ENCODE measurements around the gene HDDC3.

Gene HDDC3

DNA sequence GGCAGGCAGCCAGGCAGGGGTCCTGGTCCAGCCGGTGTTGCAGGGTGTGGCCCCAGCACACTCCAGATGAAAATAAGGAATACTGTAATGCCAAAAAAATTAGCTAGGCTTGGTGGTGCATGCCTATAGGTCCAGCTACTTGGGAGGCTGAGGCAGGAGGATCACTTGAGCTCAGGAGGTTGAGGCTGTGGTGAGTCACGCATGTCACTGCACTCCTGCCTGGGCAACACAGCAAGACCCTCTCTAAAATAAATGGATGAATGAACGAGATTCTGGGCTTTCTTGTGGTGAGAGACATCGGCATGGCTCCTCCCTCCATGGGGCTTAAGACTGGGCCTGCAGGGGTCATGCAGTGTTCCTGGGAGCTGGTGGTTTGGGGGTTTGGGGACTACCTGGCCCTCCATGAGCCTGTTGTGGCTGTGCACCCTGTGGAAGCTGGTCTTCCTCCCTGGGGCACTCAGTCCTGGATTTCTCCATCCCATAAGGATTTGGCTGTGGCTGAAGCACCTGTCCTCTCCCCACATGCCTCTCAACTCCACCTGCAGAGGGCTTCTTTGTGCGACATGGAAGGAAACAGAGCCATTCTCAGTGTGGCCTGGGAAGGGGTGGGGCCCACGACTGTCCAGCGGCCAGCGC is 14.7 kb upstream of the HDDC3 start:
- no peak overlapping the region for H3K27ac Mint-ChIP-seq
- H3K4me3 Mint-ChIP-seq = no peak overlapping the region
- H3K36me3 Mint-ChIP-seq (ENCODE audit: low read depth) = peaks cover 99% of the 10 kb centered on the region
- H3K27me3 Mint-ChIP-seq = no peaks in the 10 kb centered on the region
- intact Hi-C loops (cut with micrococcal nuclease) = no loop called here
- no peaks in the 10 kb centered on the region for H3K9me3 Mint-ChIP-seq
- H3K4me1 Mint-ChIP-seq (ENCODE audit: low read depth) = peaks cover 29% of the 10 kb centered on the region

- no peak overlapping the region for H3K27ac Mint-ChIP-seq
- H3K36me3 Mint-ChIP-seq (ENCODE audit: low read depth) = peaks cover 99% of the 10 kb centered on the region
- no peaks in the 10 kb centered on the region for H3K27me3 Mint-ChIP-seq
- intact Hi-C loops (cut with micrococcal nuclease) = no loop called here
- H3K4me1 Mint-ChIP-seq (ENCODE audit: low read depth) = peaks cover 29% of the 10 kb centered on the region
- no peak overlapping the region for H3K4me3 Mint-ChIP-seq
- no peaks in the 10 kb centered on the region for H3K9me3 Mint-ChIP-seq
Measured at GRCh38 chr15:90946538-90946937, 14.2 kb upstream of the HDDC3 start.

DNA sequence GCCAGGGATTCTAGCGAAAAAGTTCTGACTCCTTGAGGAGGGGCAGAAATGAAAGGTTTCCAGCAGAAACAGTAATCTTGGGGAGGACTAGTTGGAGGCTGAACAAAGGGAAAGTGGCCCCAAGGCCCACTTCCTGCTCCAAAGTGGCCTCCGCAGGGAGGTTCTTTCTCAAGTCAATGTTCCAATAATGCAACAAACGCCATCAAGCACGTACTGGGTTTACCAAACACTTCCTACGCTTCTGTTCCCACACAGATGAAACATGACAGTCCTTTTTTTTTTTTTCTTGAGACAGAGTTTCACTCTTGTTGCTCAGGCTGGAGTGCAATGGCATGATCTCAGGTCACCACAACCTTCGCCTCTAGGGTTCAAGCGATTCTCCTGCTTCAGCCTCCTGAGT is 12.7 kb upstream of the HDDC3 start:
- Mint-ChIP-seq H3K27me3 (no peaks in the 10 kb centered on the region), H3K9me3 (no peaks in the 10 kb centered on the region), H3K27ac (no peak overlapping the region), H3K4me3 (no peak overlapping the region), H3K36me3 (ENCODE audit: low read depth) (peaks cover 100% of the 10 kb centered on the region), H3K4me1 (ENCODE audit: low read depth) (peaks cover 29% of the 10 kb centered on the region)
- intact Hi-C loops (cut with micrococcal nuclease) = no loop called here

GRCh38 chr15:90942354-90943120 is 10.2 kb upstream of the HDDC3 start:
- Mint-ChIP-seq H3K9me3 (no peaks in the 10 kb centered on the region), H3K36me3 (ENCODE audit: low read depth) (peaks cover 96% of the 10 kb centered on the region), H3K27ac (no peak overlapping the region), H3K27me3 (no peaks in the 10 kb centered on the region), H3K4me3 (no peak overlapping the region), H3K4me1 (ENCODE audit: low read depth) (peaks cover 6% of the 10 kb centered on the region)
- intact Hi-C loops (cut with micrococcal nuclease) = no loop called here

DNA sequence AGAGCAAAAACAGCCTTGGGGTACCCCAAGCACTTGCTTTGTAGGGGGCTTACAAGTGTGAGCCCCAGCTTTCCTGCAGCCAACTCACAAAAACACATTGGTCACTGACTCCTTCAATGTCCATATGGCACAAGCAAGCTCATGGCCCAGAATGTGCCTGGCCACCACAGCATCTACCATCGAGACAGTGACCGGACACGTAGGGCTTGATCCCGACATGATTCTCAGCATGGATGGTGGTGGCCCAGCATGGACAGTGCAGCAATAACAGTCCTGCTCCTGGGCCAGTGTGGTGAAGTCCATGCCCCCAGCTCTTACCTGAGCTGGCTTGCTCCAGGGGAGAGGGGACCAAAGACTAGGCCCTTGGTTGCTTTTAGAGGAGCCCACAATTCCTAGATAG is 8.7 kb upstream of the HDDC3 start:
- peaks cover 12% of the 10 kb centered on the region for H3K4me1 Mint-ChIP-seq (ENCODE audit: low read depth)
- no peaks in the 10 kb centered on the region for H3K27me3 Mint-ChIP-seq
- H3K4me3 Mint-ChIP-seq = no peak overlapping the region
- intact Hi-C loops (cut with micrococcal nuclease) = no loop called here
- H3K36me3 Mint-ChIP-seq (ENCODE audit: low read depth) = peaks cover 87% of the 10 kb centered on the region
- H3K27ac Mint-ChIP-seq = no peak overlapping the region
- no peaks in the 10 kb centered on the region for H3K9me3 Mint-ChIP-seq

- intact Hi-C loops (cut with micrococcal nuclease) = loop anchor here (10.0 kb wide), 1 partner anchor 55 kb away; the partner anchor contains the start of gene FES
- peaks cover 84% of the 10 kb centered on the region for H3K36me3 Mint-ChIP-seq (ENCODE audit: low read depth)
- peaks cover 20% of the 10 kb centered on the region for H3K4me1 Mint-ChIP-seq (ENCODE audit: low read depth)
- no peaks in the 10 kb centered on the region for H3K27me3 Mint-ChIP-seq
- no peak overlapping the region for H3K4me3 Mint-ChIP-seq
- no peak overlapping the region for H3K27ac Mint-ChIP-seq
- H3K9me3 Mint-ChIP-seq = no peaks in the 10 kb centered on the region
Measured at GRCh38 chr15:90939756-90940155, 7.4 kb upstream of the HDDC3 start.

DNA sequence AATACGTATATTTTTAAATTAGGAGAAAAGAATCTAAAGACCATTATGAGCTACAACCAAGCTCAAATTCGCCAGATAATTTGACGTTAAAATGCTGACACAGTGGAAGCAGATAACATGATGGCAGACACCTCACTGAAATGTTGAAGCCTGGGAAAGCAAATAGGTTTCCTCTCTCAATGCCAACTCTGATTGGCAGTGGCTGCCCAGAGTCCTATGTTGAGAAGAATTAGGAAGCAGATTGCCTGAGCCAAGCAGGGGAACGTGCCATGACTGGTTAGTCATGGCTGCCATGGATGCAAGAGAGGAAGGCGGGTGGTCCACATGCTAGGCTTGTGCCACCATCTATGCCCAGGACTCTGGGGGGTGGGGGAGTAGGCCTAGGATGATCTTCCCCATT is 5.9 kb upstream of the HDDC3 start:
- no peak overlapping the region for H3K27ac Mint-ChIP-seq
- H3K4me1 Mint-ChIP-seq (ENCODE audit: low read depth) = peaks cover 29% of the 10 kb centered on the region
- H3K4me3 Mint-ChIP-seq = no peak overlapping the region
- H3K27me3 Mint-ChIP-seq = no peaks in the 10 kb centered on the region
- peaks cover 69% of the 10 kb centered on the region for H3K36me3 Mint-ChIP-seq (ENCODE audit: low read depth)
- H3K9me3 Mint-ChIP-seq = no peaks in the 10 kb centered on the region
- intact Hi-C loops (cut with micrococcal nuclease) = loop anchor here (10.0 kb wide), 1 partner anchor 53 kb away; the partner anchor contains the start of gene FES

DNA sequence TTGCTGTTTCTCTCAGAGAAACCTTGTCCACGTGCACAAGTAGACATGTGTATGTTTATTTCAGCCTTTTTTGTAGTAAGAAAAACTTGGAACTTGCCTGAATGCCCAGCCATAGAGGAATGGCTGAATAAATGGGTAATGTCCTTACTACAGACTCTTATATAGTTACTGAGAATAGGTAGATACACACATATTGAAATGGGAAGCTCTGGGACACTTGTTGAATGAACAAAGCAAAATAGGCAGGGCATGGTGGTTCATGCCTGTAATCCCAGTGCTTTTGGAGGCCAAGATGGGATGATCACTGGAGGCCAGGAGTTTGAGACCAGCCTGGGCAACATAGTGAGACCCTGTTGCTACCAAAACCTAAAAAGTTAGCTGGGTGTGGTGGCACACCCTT is 4.5 kb upstream of the HDDC3 start:
- Mint-ChIP-seq H3K36me3 (ENCODE audit: low read depth) (peaks cover 55% of the 10 kb centered on the region), H3K4me3 (no peak overlapping the region), H3K9me3 (no peaks in the 10 kb centered on the region), H3K4me1 (ENCODE audit: low read depth) (peaks cover 36% of the 10 kb centered on the region), H3K27ac (no peak overlapping the region), H3K27me3 (no peaks in the 10 kb centered on the region)
- intact Hi-C loops (cut with micrococcal nuclease) = loop anchor here (10.0 kb wide), 1 partner anchor 52 kb away; the partner anchor contains the start of gene FES

DNA sequence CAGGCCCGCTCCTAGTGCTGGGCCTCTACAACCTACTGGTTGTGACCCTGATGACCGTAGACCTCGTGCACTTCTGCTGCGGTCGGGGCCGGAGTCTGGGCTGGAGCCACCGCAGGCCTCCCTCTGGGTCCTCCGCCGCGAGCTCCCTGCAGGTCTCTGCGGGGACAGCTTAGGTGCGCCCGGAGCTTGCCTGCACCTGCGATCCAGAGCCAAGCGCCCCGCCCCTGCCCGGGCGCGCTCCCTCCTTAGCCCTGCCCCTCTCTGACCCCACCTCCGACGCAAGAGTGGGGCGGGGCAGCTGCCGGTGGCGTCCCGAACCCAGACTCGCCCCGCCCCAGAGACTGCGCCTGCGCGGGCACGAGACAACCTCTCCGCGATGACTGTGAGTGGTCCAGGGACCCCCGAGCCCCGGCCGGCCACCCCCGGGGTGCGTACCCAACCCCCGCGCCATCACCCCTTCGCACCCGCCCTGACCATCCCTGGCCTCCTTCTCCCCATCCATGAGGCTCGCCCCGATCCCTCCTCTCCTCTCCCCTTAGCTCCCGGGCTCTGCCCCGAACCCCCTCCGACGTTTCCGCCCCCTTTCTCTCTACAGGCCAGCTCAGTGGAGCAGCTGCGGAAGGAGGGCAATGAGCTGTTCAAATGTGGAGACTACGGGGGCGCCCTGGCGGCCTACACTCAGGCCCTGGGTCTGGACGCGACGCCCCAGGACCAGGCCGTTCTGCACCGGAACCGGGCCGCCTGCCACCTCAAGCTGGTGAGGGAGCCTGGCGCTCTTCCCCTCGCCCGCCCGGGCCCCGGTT is 2.8 kb upstream of the HDDC3 start, which contains the start of gene UNC45A:
Gene UNC45A (plus strand): TSS at position 337 of the 803 bp plus-strand sequence. CDS start 40 bp downstream, at position 377.
- peak within 1 kb of the TSS; percentile 90 for H3K27ac Mint-ChIP-seq
- peaks cover 38% of the 10 kb centered on the region for H3K36me3 Mint-ChIP-seq (ENCODE audit: low read depth)
- H3K27me3 Mint-ChIP-seq = no peaks in the 10 kb centered on the region
- H3K4me1 Mint-ChIP-seq (ENCODE audit: low read depth) = peaks cover 51% of the 10 kb centered on the region
- peak within 1 kb of the TSS; percentile 94 for H3K4me3 Mint-ChIP-seq
- intact Hi-C loops (cut with micrococcal nuclease) = loop anchor here (2.0 to 10.0 kb wide), 2 partner anchors 32 to 50 kb away; partner anchors contain the start of genes FES and MAN2A2
- no peaks in the 10 kb centered on the region for H3K9me3 Mint-ChIP-seq

DNA sequence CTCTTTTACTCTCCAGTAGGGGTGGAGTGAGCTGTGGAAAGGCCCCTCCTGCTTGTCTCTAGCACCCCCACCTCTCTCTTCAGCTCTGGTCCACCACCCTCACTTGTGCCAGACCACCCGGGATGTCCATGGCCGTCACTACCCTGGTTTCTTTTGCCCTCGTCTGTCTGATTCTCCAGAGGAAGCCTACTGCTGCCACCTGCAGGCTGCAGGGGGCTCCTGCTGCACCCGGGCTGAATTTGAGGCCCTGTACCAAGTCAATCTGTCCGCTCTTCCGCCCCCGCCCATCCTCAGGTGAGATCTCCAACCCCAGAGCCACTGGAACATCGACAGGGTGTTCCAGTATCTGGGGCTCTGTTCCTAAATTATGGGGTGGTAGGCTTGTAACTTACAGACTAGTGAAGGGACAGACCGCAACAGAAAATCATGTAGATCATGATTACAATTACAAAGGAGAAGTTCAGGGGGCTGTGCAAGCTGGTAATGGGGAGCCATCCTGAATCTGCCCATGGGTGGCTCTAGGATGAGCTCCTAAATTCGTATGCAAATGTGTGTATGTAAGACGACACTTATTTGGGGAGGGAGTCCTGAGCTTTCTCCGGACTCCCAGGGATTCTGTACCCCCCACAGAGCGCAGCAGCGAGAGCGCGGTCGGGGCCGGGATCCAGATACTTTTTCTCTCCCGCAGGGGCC is 2.1 kb upstream of the HDDC3 start:
- peak overlapping the region; percentile 90 for H3K27ac Mint-ChIP-seq
- no peaks in the 10 kb centered on the region for H3K9me3 Mint-ChIP-seq
- peaks cover 57% of the 10 kb centered on the region for H3K4me1 Mint-ChIP-seq (ENCODE audit: low read depth)
- H3K36me3 Mint-ChIP-seq (ENCODE audit: low read depth) = peaks cover 31% of the 10 kb centered on the region
- intact Hi-C loops (cut with micrococcal nuclease) = loop anchor here (2.0 to 10.0 kb wide), 2 partner anchors 32 to 50 kb away; partner anchors contain the start of genes FES and MAN2A2
- H3K27me3 Mint-ChIP-seq = no peaks in the 10 kb centered on the region
- H3K4me3 Mint-ChIP-seq = peak overlapping the region; percentile 94

GRCh38 chr15:90933301-90933700 is 952 bp upstream of the HDDC3 start:
- peaks cover 64% of the 10 kb centered on the region for H3K4me1 Mint-ChIP-seq (ENCODE audit: low read depth)

GRCh38 chr15:90932660-90932991 is 277 bp upstream of the HDDC3 start:
- H3K9me3 Mint-ChIP-seq = no peaks in the 10 kb centered on the region
- H3K4me1 Mint-ChIP-seq (ENCODE audit: low read depth) = peaks cover 66% of the 10 kb centered on the region
- peaks cover 16% of the 10 kb centered on the region for H3K36me3 Mint-ChIP-seq (ENCODE audit: low read depth)
- H3K27ac Mint-ChIP-seq = peak overlapping the region; percentile 97
- no peaks in the 10 kb centered on the region for H3K27me3 Mint-ChIP-seq
- intact Hi-C loops (cut with micrococcal nuclease) = loop anchor here (10.0 kb wide), 1 partner anchor 48 kb away; the partner anchor contains the start of gene FES
- H3K4me3 Mint-ChIP-seq = no peak overlapping the region

More at GRCh38 chr15:90933301-90933700, 952 bp upstream of the HDDC3 start:
- Mint-ChIP-seq H3K27ac (peak overlapping the region; percentile 97), H3K4me3 (no peak overlapping the region), H3K27me3 (no peaks in the 10 kb centered on the region), H3K9me3 (no peaks in the 10 kb centered on the region), H3K36me3 (ENCODE audit: low read depth) (peaks cover 20% of the 10 kb centered on the region)
- intact Hi-C loops (cut with micrococcal nuclease) = loop anchor here (10.0 kb wide), 1 partner anchor 48 kb away; the partner anchor contains the start of gene FES

- intact Hi-C loops (cut with micrococcal nuclease) = loop anchor here (2.0 to 10.0 kb wide), 2 partner anchors 17 to 47 kb away; partner anchors contain the start of gene FES
- no peaks in the 10 kb centered on the region for H3K27me3 Mint-ChIP-seq
- peak overlapping the region; percentile 85 for H3K4me3 Mint-ChIP-seq
- no peaks in the 10 kb centered on the region for H3K9me3 Mint-ChIP-seq
- peaks cover 15% of the 10 kb centered on the region for H3K36me3 Mint-ChIP-seq (ENCODE audit: low read depth)
- H3K27ac Mint-ChIP-seq = peak overlapping the region; percentile 97
- peaks cover 59% of the 10 kb centered on the region for H3K4me1 Mint-ChIP-seq (ENCODE audit: low read depth)
Measured at GRCh38 chr15:90931575-90931827, 848 bp downstream of the HDDC3 start.

Data from dendritic cell treated with granulocyte-macrophage colony-stimulating factor and Interleukin-4, amounts not matched to agents 40 ng/mL and 50 ng/mL, for 4 days (primary cell).